Astrocyte of the spinal cord (primary cell): ENCODE results near the gene NR3C2.

ENCODE experiments used
- DNase-seq: peaks from one replicate; pipeline ENCODE4 v3.0.0; 2011; ENCODE audit warnings: low read depth, low spot score
- H3K4me3 ChIP-seq: 2 replicates; pipeline ENCODE4 v1.5.1; 2011; ENCODE audit warnings: low read depth, mild to moderate bottlenecking, low read length, moderate library complexity
- in situ Hi-C: cut with HindIII; loops from 2 replicates; pipeline ENCODE4 v1.10.0; 2017; ENCODE audit warnings: low sequenced_read_pairs
- TF ChIP-seq, protein P1 (sequence below): IDR thresholded peaks from 2 replicates; pipeline ENCODE4 v1.5.1; 2012; ENCODE audit warnings: low read depth, mild to moderate bottlenecking, low read length, inconsistent platforms

NR3C2 gene

DNA sequence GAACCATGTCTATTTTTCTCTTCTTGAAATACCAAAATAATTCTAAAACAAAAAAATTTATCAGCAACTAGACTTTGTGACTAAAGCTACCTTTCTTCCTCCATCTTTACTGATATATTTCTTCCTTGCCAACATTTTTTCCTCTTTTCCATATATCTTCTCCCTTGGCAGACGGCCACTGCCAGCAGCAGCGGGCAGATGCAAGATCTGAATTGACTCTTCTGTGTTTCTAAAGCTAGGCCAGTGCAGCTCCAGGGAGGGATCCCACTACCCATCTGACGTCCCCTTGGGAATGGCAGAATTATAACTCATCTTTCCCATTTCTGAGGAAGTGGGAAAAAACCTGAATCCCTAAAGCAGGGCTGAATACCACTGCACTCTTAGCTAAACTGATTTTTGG, 206.4 kb downstream of the NR3C2 start:
- TF ChIP-seq, protein P1, sequence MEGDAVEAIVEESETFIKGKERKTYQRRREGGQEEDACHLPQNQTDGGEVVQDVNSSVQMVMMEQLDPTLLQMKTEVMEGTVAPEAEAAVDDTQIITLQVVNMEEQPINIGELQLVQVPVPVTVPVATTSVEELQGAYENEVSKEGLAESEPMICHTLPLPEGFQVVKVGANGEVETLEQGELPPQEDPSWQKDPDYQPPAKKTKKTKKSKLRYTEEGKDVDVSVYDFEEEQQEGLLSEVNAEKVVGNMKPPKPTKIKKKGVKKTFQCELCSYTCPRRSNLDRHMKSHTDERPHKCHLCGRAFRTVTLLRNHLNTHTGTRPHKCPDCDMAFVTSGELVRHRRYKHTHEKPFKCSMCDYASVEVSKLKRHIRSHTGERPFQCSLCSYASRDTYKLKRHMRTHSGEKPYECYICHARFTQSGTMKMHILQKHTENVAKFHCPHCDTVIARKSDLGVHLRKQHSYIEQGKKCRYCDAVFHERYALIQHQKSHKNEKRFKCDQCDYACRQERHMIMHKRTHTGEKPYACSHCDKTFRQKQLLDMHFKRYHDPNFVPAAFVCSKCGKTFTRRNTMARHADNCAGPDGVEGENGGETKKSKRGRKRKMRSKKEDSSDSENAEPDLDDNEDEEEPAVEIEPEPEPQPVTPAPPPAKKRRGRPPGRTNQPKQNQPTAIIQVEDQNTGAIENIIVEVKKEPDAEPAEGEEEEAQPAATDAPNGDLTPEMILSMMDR = no peak
- no peak for DNase-seq
- H3K4me3 ChIP-seq = no peak overlapping the region
- in situ Hi-C loops = no loop called here

- no peak overlapping the region for H3K4me3 ChIP-seq
- DNase-seq = no peak
- TF ChIP-seq, protein P1 = no peak
- in situ Hi-C loops = no loop called here
Observed at GRCh38 chr4:148229798-148230197, 212.4 kb downstream of the NR3C2 start.

DNA sequence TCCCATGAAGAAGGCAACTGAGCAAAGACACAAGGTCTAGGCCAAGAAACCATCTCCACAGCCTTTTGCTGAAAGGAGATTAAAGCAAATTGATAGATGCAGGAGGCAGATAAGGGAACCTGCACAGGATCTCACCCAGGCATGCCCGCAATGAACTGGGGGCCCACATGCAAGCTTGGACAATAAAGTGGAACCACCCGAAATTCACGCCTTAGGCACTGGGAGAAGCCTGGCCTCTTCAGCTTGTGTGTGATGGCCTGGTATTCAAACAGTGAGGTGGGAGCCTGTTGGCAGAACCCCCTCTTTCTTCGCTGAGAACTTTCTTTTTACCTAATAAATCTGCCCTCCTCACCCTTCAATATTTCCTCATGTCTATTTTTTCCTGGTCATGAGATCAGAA, 213.2 kb downstream of the NR3C2 start:
- in situ Hi-C loops = no loop called here
- DNase-seq = no peak
- TF ChIP-seq, protein P1 = no peak
- no peak overlapping the region for H3K4me3 ChIP-seq

GRCh38 chr4:148227147-148227546, 215.1 kb downstream of the NR3C2 start:
- in situ Hi-C loops = no loop called here
- TF ChIP-seq, protein P1 = no peak
- no peak for DNase-seq
- H3K4me3 ChIP-seq = no peak overlapping the region

GRCh38 chr4:148226341-148226740, 215.9 kb downstream of the NR3C2 start:
- no peak overlapping the region for H3K4me3 ChIP-seq
- TF ChIP-seq, protein P1 = no peak
- DNase-seq = no peak
- in situ Hi-C loops = no loop called here

GRCh38 chr4:148225639-148226038, 216.6 kb downstream of the NR3C2 start:
- no peak for DNase-seq
- TF ChIP-seq, protein P1 = no peak
- no peak overlapping the region for H3K4me3 ChIP-seq
- in situ Hi-C loops = no loop called here

DNA sequence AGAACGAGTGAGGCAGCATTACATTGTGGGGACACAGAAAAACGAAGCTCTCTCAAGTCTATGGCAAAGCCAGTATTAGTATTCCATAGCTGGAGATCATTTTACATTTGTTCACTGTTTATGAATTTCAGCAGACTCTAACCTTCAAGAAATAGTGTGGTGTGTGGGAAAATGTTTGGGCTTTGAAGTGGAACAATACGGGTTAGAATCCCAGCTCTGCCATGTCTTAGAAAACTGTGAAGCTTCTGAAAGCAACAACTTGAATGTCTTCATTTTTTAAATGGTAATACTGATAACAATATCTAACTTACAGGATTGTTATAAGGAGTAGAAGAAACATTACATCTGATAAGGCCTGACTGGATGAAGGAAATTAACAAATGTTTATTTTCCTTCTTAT, 217.7 kb downstream of the NR3C2 start:
- H3K4me3 ChIP-seq = no peak overlapping the region
- DNase-seq = no peak
- in situ Hi-C loops = no loop called here
- TF ChIP-seq, protein P1 = no peak
